Measurements from ENCODE around the gene CCDC78. TPM values are rescaled to one million over a fixed set of nuclear protein-coding genes. Genes with fewer than 3 reads are reported as not detected.

Gene CCDC78
- total RNA-seq, 1 donor from 2014 or later = not detected

GRCh38 chr16:724188-725040 lies 1.8 kb downstream of the CCDC78 start:
- Histone ChIP-seq H3K9ac (ENCODE audit: low read depth in 1 of 3, low read length in 3 of 3) (no peak overlapping the region), H3K27ac (ENCODE audit: low read depth, low read length) (no peak overlapping the region), H3K27me3 (ENCODE audit: control insufficient read depth in 3 of 3, insufficient read depth in 3 of 3, low read length in 3 of 3) (peaks cover 22 to 39% (median 23%) of the 10 kb centered on the region in 3 donors), H3K4me1 (ENCODE audit: control insufficient read depth in 3 of 3, insufficient read depth in 3 of 3, low read length in 3 of 3) (peaks cover 31 to 38% (median 33%) of the 10 kb centered on the region in 3 donors), H3K9me3 (ENCODE audit: control insufficient read depth in 3 of 3, low read length in 3 of 3) (no peaks in the 10 kb centered on the region), H3K4me3 (ENCODE audit: low read length in 3 of 3) (no peak overlapping the region), H3K36me3 (ENCODE audit: control insufficient read depth in 3 of 3, insufficient read depth in 3 of 3, low read length in 3 of 3) (peaks cover 0 to 2% (median 0%) of the 10 kb centered on the region in 3 donors)

GRCh38 chr16:723695-724094 lies 2.5 kb downstream of the CCDC78 start:
- Histone ChIP-seq H3K9me3 (ENCODE audit: control insufficient read depth in 3 of 3, low read length in 3 of 3) (no peaks in the 10 kb centered on the region), H3K4me3 (ENCODE audit: low read length in 3 of 3) (no peak overlapping the region), H3K4me1 (ENCODE audit: control insufficient read depth in 3 of 3, insufficient read depth in 3 of 3, low read length in 3 of 3) (peaks cover 36 to 43% (median 37%) of the 10 kb centered on the region in 3 donors), H3K27ac (ENCODE audit: low read depth, low read length) (no peak overlapping the region), H3K27me3 (ENCODE audit: control insufficient read depth in 3 of 3, insufficient read depth in 3 of 3, low read length in 3 of 3) (peaks cover 22 to 33% (median 23%) of the 10 kb centered on the region in 3 donors), H3K9ac (ENCODE audit: low read depth in 1 of 3, low read length in 3 of 3) (no peak overlapping the region), H3K36me3 (ENCODE audit: control insufficient read depth in 3 of 3, insufficient read depth in 3 of 3, low read length in 3 of 3) (peaks cover 0 to 2% (median under 1%) of the 10 kb centered on the region in 3 donors)

GRCh38 chr16:722835-723633 lies 3.2 kb downstream of the CCDC78 start:
- Histone ChIP-seq H3K9ac (ENCODE audit: low read depth in 1 of 3, low read length in 3 of 3) (no peak overlapping the region), H3K4me1 (ENCODE audit: control insufficient read depth in 3 of 3, insufficient read depth in 3 of 3, low read length in 3 of 3) (peaks cover 34 to 40% (median 36%) of the 10 kb centered on the region in 3 donors), H3K4me3 (ENCODE audit: low read length in 3 of 3) (no peak overlapping the region), H3K27ac (ENCODE audit: low read depth, low read length) (no peak overlapping the region), H3K27me3 (ENCODE audit: control insufficient read depth in 3 of 3, insufficient read depth in 3 of 3, low read length in 3 of 3) (peaks cover 22 to 29% (median 23%) of the 10 kb centered on the region in 3 donors), H3K36me3 (ENCODE audit: control insufficient read depth in 3 of 3, insufficient read depth in 3 of 3, low read length in 3 of 3) (peaks cover 0 to 2% (median 2%) of the 10 kb centered on the region in 3 donors), H3K9me3 (ENCODE audit: control insufficient read depth in 3 of 3, low read length in 3 of 3) (no peaks in the 10 kb centered on the region)

GRCh38 chr16:721765-722540 lies 4.3 kb downstream of the CCDC78 start:
- Histone ChIP-seq H3K9me3 (ENCODE audit: control insufficient read depth in 3 of 3, low read length in 3 of 3) (no peaks in the 10 kb centered on the region), H3K27ac (ENCODE audit: low read depth, low read length) (no peak overlapping the region), H3K4me1 (ENCODE audit: control insufficient read depth in 3 of 3, insufficient read depth in 3 of 3, low read length in 3 of 3) (peaks cover 26 to 33% (median 29%) of the 10 kb centered on the region in 3 donors), H3K9ac (ENCODE audit: low read depth in 1 of 3, low read length in 3 of 3) (peak overlapping the region in 2 of 3 donors; percentile 88 to 97), H3K36me3 (ENCODE audit: control insufficient read depth in 3 of 3, insufficient read depth in 3 of 3, low read length in 3 of 3) (peaks cover 0 to 2% (median 2%) of the 10 kb centered on the region in 3 donors), H3K27me3 (ENCODE audit: control insufficient read depth in 3 of 3, insufficient read depth in 3 of 3, low read length in 3 of 3) (peaks cover 15 to 22% (median 16%) of the 10 kb centered on the region in 3 donors), H3K4me3 (ENCODE audit: low read length in 3 of 3) (peak overlapping the region; percentile 30 to 89 (median 88))

GRCh38 chr16:720990-721764 lies 5.1 kb downstream of the CCDC78 start, which contains the start of gene ANTKMT:
ANTKMT (plus strand) TSS chr16:721146; CDS start chr16:721275, 129 bp downstream.
- no peaks in the 10 kb centered on the region for H3K9me3 ChIP-seq (ENCODE audit: control insufficient read depth in 3 of 3, low read length in 3 of 3)
- peaks cover 9 to 17% (median 11%) of the 10 kb centered on the region in 3 donors for H3K27me3 ChIP-seq (ENCODE audit: control insufficient read depth in 3 of 3, insufficient read depth in 3 of 3, low read length in 3 of 3)
- peaks cover 0 to 2% (median 2%) of the 10 kb centered on the region in 3 donors for H3K36me3 ChIP-seq (ENCODE audit: control insufficient read depth in 3 of 3, insufficient read depth in 3 of 3, low read length in 3 of 3)
- H3K27ac ChIP-seq (ENCODE audit: low read depth, low read length) = peak within 1 kb of the TSS; percentile 79
- H3K4me1 ChIP-seq (ENCODE audit: control insufficient read depth in 3 of 3, insufficient read depth in 3 of 3, low read length in 3 of 3) = peaks cover 26 to 35% (median 30%) of the 10 kb centered on the region in 3 donors
- H3K9ac ChIP-seq (ENCODE audit: low read depth in 1 of 3, low read length in 3 of 3) = peak within 1 kb of the TSS; percentile 80 to 97 (median 88)
- H3K4me3 ChIP-seq (ENCODE audit: low read length in 3 of 3) = peak within 1 kb of the TSS; percentile 71 to 89 (median 88)

- Histone ChIP-seq H3K36me3 (ENCODE audit: control insufficient read depth in 3 of 3, insufficient read depth in 3 of 3, low read length in 3 of 3) (peaks cover 0 to 2% (median 2%) of the 10 kb centered on the region in 3 donors), H3K4me1 (ENCODE audit: control insufficient read depth in 3 of 3, insufficient read depth in 3 of 3, low read length in 3 of 3) (peaks cover 29 to 40% (median 35%) of the 10 kb centered on the region in 3 donors), H3K27ac (ENCODE audit: low read depth, low read length) (peak overlapping the region; percentile 79), H3K27me3 (ENCODE audit: control insufficient read depth in 3 of 3, insufficient read depth in 3 of 3, low read length in 3 of 3) (peaks cover 2 to 10% (median 4%) of the 10 kb centered on the region in 3 donors), H3K9me3 (ENCODE audit: control insufficient read depth in 3 of 3, low read length in 3 of 3) (no peaks in the 10 kb centered on the region), H3K9ac (ENCODE audit: low read depth in 1 of 3, low read length in 3 of 3) (peak overlapping the region; percentile 80 to 97 (median 88)), H3K4me3 (ENCODE audit: low read length in 3 of 3) (peak overlapping the region; percentile 71 to 89 (median 88))
Observed at GRCh38 chr16:720447-720989, 5.7 kb downstream of the CCDC78 start.

GRCh38 chr16:719815-720446 lies 6.3 kb downstream of the CCDC78 start:
- Histone ChIP-seq H3K9ac (ENCODE audit: low read depth in 1 of 3, low read length in 3 of 3) (peak overlapping the region; percentile 80 to 97 (median 88)), H3K4me1 (ENCODE audit: control insufficient read depth in 3 of 3, insufficient read depth in 3 of 3, low read length in 3 of 3) (peaks cover 29 to 42% (median 35%) of the 10 kb centered on the region in 3 donors), H3K27me3 (ENCODE audit: control insufficient read depth in 3 of 3, insufficient read depth in 3 of 3, low read length in 3 of 3) (peaks cover 0 to 5% (median 0%) of the 10 kb centered on the region in 3 donors), H3K36me3 (ENCODE audit: control insufficient read depth in 3 of 3, insufficient read depth in 3 of 3, low read length in 3 of 3) (peaks cover 0 to 2% (median 2%) of the 10 kb centered on the region in 3 donors), H3K9me3 (ENCODE audit: control insufficient read depth in 3 of 3, low read length in 3 of 3) (no peaks in the 10 kb centered on the region), H3K4me3 (ENCODE audit: low read length in 3 of 3) (peak overlapping the region; percentile 71 to 89 (median 88)), H3K27ac (ENCODE audit: low read depth, low read length) (peak overlapping the region; percentile 79)

- H3K9me3 ChIP-seq (ENCODE audit: control insufficient read depth in 3 of 3, low read length in 3 of 3) = no peaks in the 10 kb centered on the region
- H3K27ac ChIP-seq (ENCODE audit: low read depth, low read length) = no peak overlapping the region
- H3K4me1 ChIP-seq (ENCODE audit: control insufficient read depth in 3 of 3, insufficient read depth in 3 of 3, low read length in 3 of 3) = peaks cover 37 to 51% (median 38%) of the 10 kb centered on the region in 3 donors
- peaks cover 0 to 2% (median 2%) of the 10 kb centered on the region in 3 donors for H3K36me3 ChIP-seq (ENCODE audit: control insufficient read depth in 3 of 3, insufficient read depth in 3 of 3, low read length in 3 of 3)
- H3K4me3 ChIP-seq (ENCODE audit: low read length in 3 of 3) = no peak overlapping the region
- peaks cover 0 to 3% (median 3%) of the 10 kb centered on the region in 3 donors for H3K27me3 ChIP-seq (ENCODE audit: control insufficient read depth in 3 of 3, insufficient read depth in 3 of 3, low read length in 3 of 3)
- peak overlapping the region in 1 of 3 donors; percentile 45 for H3K9ac ChIP-seq (ENCODE audit: low read depth in 1 of 3, low read length in 3 of 3)
Observed at GRCh38 chr16:718922-719321, 7.3 kb downstream of the CCDC78 start.
